GM12865 (cell line): ENCODE results near the gene CDX2.
A peak's percentile ranks its signal among the peaks of the same experiment; 100 is the strongest.

Experiments
- DNase-seq: peaks from one replicate; pipeline ENCODE4 v3.0.0; 2010; ENCODE audit warnings: low read depth
- H3K4me3 ChIP-seq: 2 replicates; pipeline ENCODE4 v1.5.1; 2011; ENCODE audit warnings: mild to moderate bottlenecking, low read depth, low read length, control low read depth
- CTCF ChIP-seq: IDR thresholded peaks from 2 replicates; pipeline ENCODE4 v1.5.1; 2011; ENCODE audit warnings: low read length, control low read depth, low read depth, inconsistent platforms; ENCODE audit not compliant: insufficient read depth; ENCODE audit errors: missing control alignments

CDX2 gene

GRCh38 chr13:27960362-27961226, 8.5 kb downstream of the CDX2 start:
- H3K4me3 ChIP-seq, result peak overlapping the region; percentile 18
- peak; percentile 45 for DNase-seq
- TF ChIP-seq CTCF, result peak; percentile 47

- TF ChIP-seq CTCF, result no peak
- no peak for DNase-seq
- no peak overlapping the region; the same call in none of the 2 replicates for H3K4me3 ChIP-seq
These were observed 9.1 kb downstream of the CDX2 start for GRCh38 chr13:27959976-27960361.

- no peak for DNase-seq
- TF ChIP-seq CTCF, result no peak
- no peak overlapping the region for H3K4me3 ChIP-seq
These were observed 12.4 kb downstream of the CDX2 start for GRCh38 chr13:27956576-27957300.

GRCh38 chr13:27955014-27955591, 14.0 kb downstream of the CDX2 start:
- H3K4me3 ChIP-seq, result no peak overlapping the region
- TF ChIP-seq CTCF, result no peak
- no peak for DNase-seq

GRCh38 chr13:27954406-27954851, 14.7 kb downstream of the CDX2 start:
- peak; percentile 28 for DNase-seq
- peak overlapping the region; percentile 61 for H3K4me3 ChIP-seq
- no peak for TF ChIP-seq CTCF

GRCh38 chr13:27953676-27954405, 15.3 kb downstream of the CDX2 start:
- peak overlapping the region; percentile 61 for H3K4me3 ChIP-seq
- DNase-seq, result peak; percentile 81
- TF ChIP-seq CTCF, result peak; percentile 95
